Endodermal cell (in vitro differentiated cells): ENCODE results near the gene LYL1. TPM values are rescaled to one million over a fixed set of nuclear protein-coding genes. Genes with fewer than 3 reads are reported as not detected.

ENCODE experiments used
- DNase-seq: peaks from one replicate; pipeline ENCODE4 v3.0.0-alpha.2; 2017
- H3K27ac ChIP-seq: 2 replicates; pipeline ENCODE4 v1.5.1; 2013; ENCODE audit warnings: mild to moderate bottlenecking, low read depth, low read length, moderate library complexity
- H3K27me3 ChIP-seq: 2 replicates; pipeline ENCODE4 v1.6.1; 2013; ENCODE audit warnings: mild to moderate bottlenecking, low read length, moderate library complexity; ENCODE audit not compliant: insufficient read depth, control insufficient read depth, poor library complexity, severe bottlenecking
- H3K36me3 ChIP-seq: 2 replicates; pipeline ENCODE4 v1.7.0; 2013; ENCODE audit warnings: mild to moderate bottlenecking, low read length, moderate library complexity; ENCODE audit not compliant: control insufficient read depth, insufficient read depth
- H3K4me1 ChIP-seq: one replicate; pipeline ENCODE4 v1.7.0; 2013; ENCODE audit warnings: low read length; ENCODE audit not compliant: control insufficient read depth, insufficient read depth
- H3K4me3 ChIP-seq: 2 replicates; pipeline ENCODE4 v1.5.1; 2013; ENCODE audit warnings: mild to moderate bottlenecking, low read length, moderate library complexity
- H3K9ac ChIP-seq: 2 replicates; pipeline ENCODE4 v1.6.1; 2013; ENCODE audit warnings: mild to moderate bottlenecking, low read length, moderate library complexity; ENCODE audit not compliant: poor library complexity, severe bottlenecking; ENCODE audit errors: extremely low read depth
- H3K9me3 ChIP-seq: 2 replicates; pipeline ENCODE4 v1.6.1; 2013; ENCODE audit warnings: mild to moderate bottlenecking, low read length, moderate library complexity; ENCODE audit not compliant: control insufficient read depth
- H3K27ac Mint-ChIP-seq: 2 replicates; pipeline ENCODE4 v1.8.0; 2020; ENCODE audit warnings: mixed read lengths
- H3K27me3 Mint-ChIP-seq: 2 replicates; pipeline ENCODE4 v1.8.0; 2021; ENCODE audit warnings: mild to moderate bottlenecking, mixed read lengths; ENCODE audit not compliant: insufficient read depth
- H3K36me3 Mint-ChIP-seq: 2 replicates; pipeline ENCODE4 v1.8.0; 2020; ENCODE audit warnings: low read depth, mixed read lengths
- H3K4me1 Mint-ChIP-seq: 2 replicates; pipeline ENCODE4 v1.8.0; 2020; ENCODE audit warnings: mixed read lengths
- H3K4me3 Mint-ChIP-seq: 2 replicates; pipeline ENCODE4 v1.8.0; 2020; ENCODE audit warnings: mild to moderate bottlenecking, moderate library complexity, mixed read lengths
- H3K9me3 Mint-ChIP-seq: 2 replicates; pipeline ENCODE4 v1.8.0; 2020; ENCODE audit warnings: mild to moderate bottlenecking, mixed read lengths
- WGBS, 2 experiments: methylation state at CpG; one replicate each; pipeline versions ENCODE4 v1.1.5 to v1.1.7; 2013; ENCODE audit warnings: missing lambda C conversion rate in 2 of 2, mixed read lengths in 1 of 2; ENCODE audit not compliant: insufficient coverage in 1 of 2, insufficient read length in 1 of 2; 5-methylcytosine and 5-hydroxymethylcytosine counted together
- total RNA-seq, 2 donors: library from RNA; stranded (reverse); fragmentation: NEBNext Ultra II Directional in 1 of 2; extraction: Animal tissue kit (Norgen Biotek cat#: 25700) in 1 of 2; gene quantifications; 2 replicates in 1 of 2; 3 replicates in 1 of 2; pipeline ENCODE4 v1.2.1, GENCODE V29; 2021
- TF ChIP-seq, protein P1 (sequence below): fragments of 200-600 bp; sonication (generic); conservative IDR thresholded peaks from 2 replicates; pipeline ENCODE4 v1.5.0; 2021; ENCODE audit warnings: antibody characterized with exemption, mild to moderate bottlenecking

LYL1 gene
- total RNA-seq, 2 donors from 2014 or later, result 1.9 to 2.0 TPM

DNA sequence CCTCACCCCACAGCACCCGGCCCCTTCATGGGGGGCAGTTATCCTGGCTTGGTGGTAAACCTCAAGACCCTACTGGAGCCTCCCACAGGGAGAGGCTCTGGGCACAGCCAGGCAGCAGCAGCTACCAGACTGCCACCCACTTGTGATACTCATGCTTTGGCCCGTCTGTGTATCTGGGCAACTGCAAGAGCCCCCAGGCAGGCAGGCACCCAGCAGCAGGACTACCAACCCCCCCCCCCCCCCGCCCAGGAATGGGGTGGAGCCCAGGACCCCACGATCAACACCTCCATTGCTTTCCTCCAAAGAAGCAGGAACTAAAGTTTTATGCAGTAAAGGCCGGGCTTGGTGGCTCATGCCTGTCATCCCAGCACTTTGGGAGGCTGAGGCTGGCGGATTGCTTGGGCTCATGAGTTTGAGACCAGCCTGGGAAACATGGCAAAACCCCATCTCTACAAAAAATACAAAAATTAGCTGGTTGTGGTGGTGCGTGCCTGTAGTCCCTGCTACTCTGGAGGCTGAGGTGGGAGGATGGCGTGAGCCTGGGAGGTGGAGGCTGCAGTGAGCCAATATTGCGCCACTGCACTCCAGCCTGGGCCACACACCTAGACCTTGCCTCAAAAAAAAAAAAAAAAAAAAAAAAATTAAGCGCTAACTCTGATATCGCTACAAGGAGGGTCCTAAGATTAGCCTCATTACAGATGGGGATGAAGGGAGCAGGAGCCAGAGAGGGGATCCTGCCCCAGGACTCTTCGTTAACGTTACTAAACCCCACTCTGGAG is 1.1 kb upstream of the LYL1 start:
- no peaks in the 10 kb centered on the region for H3K9me3 ChIP-seq
- Mint-ChIP-seq H3K9me3 (no peaks in the 10 kb centered on the region), H3K4me1 (peaks cover 7% of the 10 kb centered on the region), H3K27me3 (peaks cover 33% of the 10 kb centered on the region), H3K36me3 (peaks cover 13% of the 10 kb centered on the region), H3K4me3 (no peak overlapping the region), H3K27ac (no peak overlapping the region)
- no peaks in the 10 kb centered on the region for H3K36me3 ChIP-seq
- H3K4me3 ChIP-seq, result no peak overlapping the region
- no peak for DNase-seq
- 93 to 95% methylated on average over 3 to 12 of the region's 13 CpGs for WGBS, 2 experiments
- no peak overlapping the region for H3K9ac ChIP-seq
- TF ChIP-seq, protein P1, sequence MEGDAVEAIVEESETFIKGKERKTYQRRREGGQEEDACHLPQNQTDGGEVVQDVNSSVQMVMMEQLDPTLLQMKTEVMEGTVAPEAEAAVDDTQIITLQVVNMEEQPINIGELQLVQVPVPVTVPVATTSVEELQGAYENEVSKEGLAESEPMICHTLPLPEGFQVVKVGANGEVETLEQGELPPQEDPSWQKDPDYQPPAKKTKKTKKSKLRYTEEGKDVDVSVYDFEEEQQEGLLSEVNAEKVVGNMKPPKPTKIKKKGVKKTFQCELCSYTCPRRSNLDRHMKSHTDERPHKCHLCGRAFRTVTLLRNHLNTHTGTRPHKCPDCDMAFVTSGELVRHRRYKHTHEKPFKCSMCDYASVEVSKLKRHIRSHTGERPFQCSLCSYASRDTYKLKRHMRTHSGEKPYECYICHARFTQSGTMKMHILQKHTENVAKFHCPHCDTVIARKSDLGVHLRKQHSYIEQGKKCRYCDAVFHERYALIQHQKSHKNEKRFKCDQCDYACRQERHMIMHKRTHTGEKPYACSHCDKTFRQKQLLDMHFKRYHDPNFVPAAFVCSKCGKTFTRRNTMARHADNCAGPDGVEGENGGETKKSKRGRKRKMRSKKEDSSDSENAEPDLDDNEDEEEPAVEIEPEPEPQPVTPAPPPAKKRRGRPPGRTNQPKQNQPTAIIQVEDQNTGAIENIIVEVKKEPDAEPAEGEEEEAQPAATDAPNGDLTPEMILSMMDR, result no peak
- H3K27ac ChIP-seq, result no peak overlapping the region
- H3K4me1 ChIP-seq, result no peaks in the 10 kb centered on the region
- H3K27me3 ChIP-seq, result peaks cover 35% of the 10 kb centered on the region

DNA sequence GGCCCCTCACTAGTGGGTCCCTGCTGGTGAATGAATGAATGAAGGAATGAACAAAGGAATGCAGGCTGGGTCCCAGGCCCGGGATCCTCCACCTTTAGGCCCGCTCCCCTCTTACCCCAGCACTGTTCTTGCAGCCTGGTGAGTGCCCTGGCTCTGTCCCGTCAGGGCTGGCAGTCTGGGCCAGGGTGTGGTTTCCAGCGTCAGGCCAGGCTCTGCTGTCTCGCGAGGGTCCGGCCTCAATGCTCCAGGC is 317 bp downstream of the LYL1 start:
- Mint-ChIP-seq H3K4me1 (peaks cover 7% of the 10 kb centered on the region), H3K27me3 (peaks cover 46% of the 10 kb centered on the region), H3K9me3 (no peaks in the 10 kb centered on the region), H3K36me3 (peaks cover 9% of the 10 kb centered on the region), H3K27ac (no peak overlapping the region), H3K4me3 (peak overlapping the region; percentile 31)
- Histone ChIP-seq H3K9me3 (no peaks in the 10 kb centered on the region), H3K4me3 (no peak overlapping the region), H3K27ac (no peak overlapping the region), H3K36me3 (no peaks in the 10 kb centered on the region), H3K4me1 (no peaks in the 10 kb centered on the region), H3K27me3 (peaks cover 48% of the 10 kb centered on the region), H3K9ac (no peak overlapping the region)
- WGBS, 2 experiments, result 39 to 57% methylated on average over 3 to 7 of the region's 7 CpGs
- DNase-seq, result no peak
- TF ChIP-seq, protein P1, result no peak

DNA sequence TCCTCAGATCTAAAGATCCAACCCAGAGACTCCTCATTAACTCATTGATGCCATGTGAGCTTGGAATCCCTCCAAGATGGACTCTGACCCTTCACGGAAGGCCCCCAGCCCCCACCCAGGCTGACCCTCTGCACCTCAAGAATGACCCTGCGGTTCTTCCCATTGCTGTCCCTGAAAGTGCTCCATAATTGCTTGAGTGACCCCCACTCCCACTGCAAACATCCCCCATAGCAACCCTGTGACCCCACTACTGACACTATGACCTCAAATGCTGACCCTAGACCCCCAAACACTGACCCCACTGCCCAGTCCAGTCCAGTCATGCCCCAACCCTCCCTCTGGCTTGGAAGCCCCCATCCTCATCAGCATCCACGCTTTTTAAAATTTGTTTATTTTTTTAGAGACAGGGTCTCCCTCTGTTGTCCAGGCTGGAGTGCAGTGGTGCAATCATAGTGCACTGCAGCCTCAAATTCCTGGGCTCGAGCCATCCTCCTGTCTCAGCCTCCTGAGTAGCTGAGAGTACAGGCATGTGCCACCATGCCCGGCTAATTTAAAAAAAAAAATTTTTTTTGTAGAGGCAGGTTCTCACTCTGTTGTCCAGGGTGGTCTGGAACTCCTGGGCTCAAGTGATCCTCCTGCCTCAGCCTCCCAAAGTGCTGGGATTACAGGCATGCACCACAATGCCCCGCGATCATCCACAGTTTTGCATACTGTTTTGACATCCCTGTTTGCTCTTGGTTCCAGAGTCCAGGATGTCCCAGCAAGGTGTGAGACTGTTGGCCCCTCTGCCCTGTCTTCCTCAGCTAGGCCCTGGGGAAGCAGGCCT is 855 bp downstream of the LYL1 start:
- Histone ChIP-seq H3K27me3 (peaks cover 54% of the 10 kb centered on the region), H3K4me1 (no peaks in the 10 kb centered on the region), H3K27ac (no peak overlapping the region), H3K4me3 (no peak overlapping the region), H3K9ac (no peak overlapping the region), H3K9me3 (no peaks in the 10 kb centered on the region), H3K36me3 (no peaks in the 10 kb centered on the region)
- no peak overlapping the region for H3K27ac Mint-ChIP-seq
- peak overlapping the region; percentile 31 for H3K4me3 Mint-ChIP-seq
- DNase-seq, result no peak
- no peaks in the 10 kb centered on the region for H3K9me3 Mint-ChIP-seq
- peaks cover 7% of the 10 kb centered on the region for H3K4me1 Mint-ChIP-seq
- H3K27me3 Mint-ChIP-seq, result peaks cover 51% of the 10 kb centered on the region
- WGBS, 2 experiments, result 87 to 95% methylated on average over 3 to 7 of the region's 7 CpGs
- peaks cover 6% of the 10 kb centered on the region for H3K36me3 Mint-ChIP-seq
- TF ChIP-seq, protein P1, result no peak
